Naive thymus-derived CD4-positive, alpha-beta T cell (primary cell): ENCODE measurements around the gene LRRC8E. TPM values are rescaled to one million over a fixed set of nuclear protein-coding genes. Genes with fewer than 3 reads are reported as not detected.

ENCODE experiments used
- ATAC-seq: fragments of 150-1000 bp; cut with Tn5 transposase; 2 replicates; pipeline ENCODE4 v1.10.0; 2021; ENCODE audit warnings: mild to moderate bottlenecking, moderate library complexity
- CTCF ChIA-PET: fragments of 350-600 bp; sonication (Branson Sonifier 250); formaldehyde crosslinking; loops from one replicate; lab custom pipeline; 2021; ENCODE audit warnings: antibody characterized with exemption; lab: Charles Lee
- POLR2A ChIA-PET: fragments of 350-600 bp; sonication (Branson Sonifier 250); formaldehyde crosslinking; loops from one replicate; lab custom pipeline; 2021; ENCODE audit warnings: antibody characterized with exemption, inconsistent platforms; lab: Charles Lee
- DNase-seq, 9 donors: peaks; one replicate each; pipeline versions ENCODE4 v3.0.0 to v3.0.0-alpha.2; 2020 to 2022; ENCODE audit warnings: mixed read lengths in 1 of 9
- H3K27ac ChIP-seq: one replicate; pipeline ENCODE4 v1.7.0; 2013; ENCODE audit warnings: mild to moderate bottlenecking, low read depth, low read length, moderate library complexity
- H3K27me3 ChIP-seq, 2 donors: one replicate each; pipeline ENCODE4 v1.7.0; 2013; ENCODE audit warnings: low read length in 2 of 2, mild to moderate bottlenecking in 2 of 2, moderate library complexity in 2 of 2; ENCODE audit not compliant: control insufficient read depth in 2 of 2, insufficient read depth in 2 of 2
- H3K36me3 ChIP-seq, 3 experiments: 1 replicate in 2 of 3; 2 replicates in 1 of 3; pipeline ENCODE4 v1.7.0; 2013; ENCODE audit warnings: low read length in 3 of 3, mild to moderate bottlenecking in 3 of 3, moderate library complexity in 1 of 3; ENCODE audit not compliant: insufficient read depth in 3 of 3, control insufficient read depth in 2 of 3
- H3K4me1 ChIP-seq, 2 donors: one replicate each; pipeline ENCODE4 v1.7.0; 2013; ENCODE audit warnings: low read length in 2 of 2, mild to moderate bottlenecking in 2 of 2, moderate library complexity in 1 of 2; ENCODE audit not compliant: control insufficient read depth in 2 of 2, insufficient read depth in 2 of 2
- H3K4me3 ChIP-seq: 2 replicates; pipeline ENCODE4 v1.7.0; 2013; ENCODE audit warnings: mild to moderate bottlenecking, low read length
- H3K9me3 ChIP-seq, 3 experiments: 1 replicate in 2 of 3; 2 replicates in 1 of 3; pipeline ENCODE4 v1.7.0; 2013; ENCODE audit warnings: low read length in 3 of 3; ENCODE audit not compliant: control insufficient read depth in 2 of 3
- H3K27ac Mint-ChIP-seq, 9 donors: one replicate each; pipeline ENCODE4 v1.8.0; 2020 to 2022; ENCODE audit warnings: mixed read lengths in 9 of 9, mild to moderate bottlenecking in 8 of 9, moderate library complexity in 5 of 9, inconsistent platforms in 2 of 9
- H3K27me3 Mint-ChIP-seq, 5 donors: one replicate each; pipeline ENCODE4 v1.8.0; 2021 to 2022; ENCODE audit warnings: mixed read lengths in 5 of 5, mild to moderate bottlenecking in 1 of 5
- H3K36me3 Mint-ChIP-seq, 5 donors: one replicate each; pipeline ENCODE4 v1.8.0; 2020 to 2022; ENCODE audit warnings: mixed read lengths in 5 of 5, mild to moderate bottlenecking in 3 of 5, inconsistent platforms in 1 of 5
- H3K4me1 Mint-ChIP-seq, 7 donors: one replicate each; pipeline ENCODE4 v1.8.0; 2020 to 2022; ENCODE audit warnings: mixed read lengths in 7 of 7, mild to moderate bottlenecking in 3 of 7, inconsistent platforms in 1 of 7
- H3K4me3 Mint-ChIP-seq, 10 donors: one replicate each; pipeline ENCODE4 v1.8.0; 2020 to 2022; ENCODE audit warnings: mild to moderate bottlenecking in 10 of 10, mixed read lengths in 10 of 10, moderate library complexity in 6 of 10, inconsistent platforms in 2 of 10
- H3K9me3 Mint-ChIP-seq, 11 donors: one replicate each; pipeline ENCODE4 v1.8.0; 2020 to 2022; ENCODE audit warnings: mixed read lengths in 11 of 11, mild to moderate bottlenecking in 4 of 11, inconsistent platforms in 1 of 11, moderate library complexity in 1 of 11
- intact Hi-C, 2 donors: fragments of 100-400 bp; cut with micrococcal nuclease; formaldehyde crosslinking; loops; one replicate each; pipeline ENCODE4 v1.15.1; 2023
- polyA plus RNA-seq, 2 donors: library from polyadenylated mRNA; unstranded; fragments of 300-500 nt; fragmentation: Illumina TruSeq; gene quantifications; one replicate each; pipeline ENCODE4 v1.2.3, GENCODE V29; 2021
- total RNA-seq, 6 experiments: library from RNA in 5 of 6; stranded (reverse) in 5 of 6; gene quantifications; 1 replicate in 5 of 6; 2 replicates in 1 of 6; pipeline ENCODE4 v1.2.3 and lab custom pipeline; 2021 to 2026

LRRC8E gene
- total and polyA plus RNA-seq, 7 experiments from 2014 or later = 0.24 to 0.53 TPM; not detected in 5

GRCh38 chr19:7941895-7942596, 53.7 kb downstream of the LRRC8E start:
- Mint-ChIP-seq H3K9me3 (peaks cover 0 to 6% (median 0%) of the 10 kb centered on the region in 11 donors), H3K27me3 (no peaks in the 10 kb centered on the region), H3K4me3 (peak overlapping the region; percentile 29 to 99 (median 94)), H3K27ac (peak overlapping the region in 5 of 9 donors; percentile 9 to 97 (median 36)), H3K36me3 (peaks cover 5 to 22% (median 7%) of the 10 kb centered on the region in 5 donors), H3K4me1 (peaks cover 10 to 44% (median 28%) of the 10 kb centered on the region in 7 donors)
- peaks cover 0 to 38% (median 0%) of the 10 kb centered on the region in 3 experiments for H3K36me3 ChIP-seq
- no peak overlapping the region for H3K4me3 ChIP-seq
- no peaks in the 10 kb centered on the region for H3K27me3 ChIP-seq
- DNase-seq (no peak), ATAC-seq (no peak)
- CTCF ChIA-PET = interaction anchor here (0.6 to 3.7 kb wide), 2 partner anchors 25 to 60 kb away, joined by 4 to 22 read pairs; no protein-coding TSS in a partner anchor
- POLR2A ChIA-PET = interaction anchor here (0.5 to 3.3 kb wide), 3 partner anchors 22 to 328 kb away, joined by 3 to 38 read pairs (median 3); partner anchors contain the start of genes MAP2K7 and SNAPC2
- H3K4me1 ChIP-seq = peaks cover 7 to 9% of the 10 kb centered on the region in 2 donors
- intact Hi-C loops = loop anchor here in 1 of 2 donors (2.0 to 5.0 kb wide), 2 partner anchors 267 to 325 kb away; partner anchors contain the start of gene CERS4
- H3K9me3 ChIP-seq = no peaks in the 10 kb centered on the region
- H3K27ac ChIP-seq = no peak overlapping the region

DNA sequence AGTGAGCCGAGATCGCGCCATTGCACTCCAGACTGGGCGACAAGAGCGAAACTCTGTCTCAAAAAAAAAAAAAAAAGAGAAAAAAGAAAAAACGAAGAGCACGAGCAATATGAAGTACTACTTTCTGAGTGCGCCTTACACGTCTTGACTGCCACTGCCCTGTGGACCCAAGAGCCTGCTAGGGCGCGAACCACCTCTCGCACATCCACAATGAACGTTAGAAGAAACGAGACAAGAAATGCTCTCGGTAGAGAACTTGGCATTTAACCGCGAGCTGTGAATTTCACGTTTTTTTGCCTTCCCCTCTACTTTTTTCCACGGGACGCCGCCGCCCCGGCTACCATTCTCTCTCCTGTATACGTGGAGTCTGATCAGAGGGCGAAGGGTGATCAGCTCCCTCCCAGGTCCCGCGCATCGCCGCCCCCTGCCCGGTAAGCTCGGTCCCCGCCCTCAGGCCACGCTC, 54.7 kb downstream of the LRRC8E start:
- no peaks in the 10 kb centered on the region for H3K27me3 ChIP-seq
- ATAC-seq (peak; percentile 1), DNase-seq (no peak)
- peak overlapping the region; percentile 96 for H3K27ac ChIP-seq
- H3K4me3 ChIP-seq = peak overlapping the region; percentile 92
- ChIA-PET CTCF (interaction anchor here (0.6 to 3.7 kb wide), 5 partner anchors 23 to 312 kb away, joined by 3 to 22 read pairs (median 11); partner anchors contain the start of gene SNAPC2), POLR2A (interaction anchor here (0.6 to 3.3 kb wide), 11 partner anchors 14 to 378 kb away, joined by 3 to 38 read pairs (median 4); partner anchors contain the start of genes ELAVL1, MAP2K7, NDUFA7 and PET100)
- Mint-ChIP-seq H3K4me3 (peak overlapping the region; percentile 83 to 99 (median 94)), H3K27ac (peak overlapping the region; percentile 78 to 98 (median 96)), H3K4me1 (peaks cover 10 to 44% (median 28%) of the 10 kb centered on the region in 7 donors), H3K36me3 (peaks cover 5 to 15% (median 7%) of the 10 kb centered on the region in 5 donors), H3K9me3 (peaks cover 0 to 6% (median 0%) of the 10 kb centered on the region in 11 donors), H3K27me3 (no peaks in the 10 kb centered on the region)
- intact Hi-C loops = loop anchor here (1.0 to 5.0 kb wide), 14 partner anchors 14 to 447 kb away; partner anchors contain the start of genes MAP2K7 (in 2 of the 2), NDUFA7 (in 2 of the 2), RPS28 (in 2 of the 2) and SNAPC2 (in 2 of the 2)
- H3K9me3 ChIP-seq = no peaks in the 10 kb centered on the region
- H3K36me3 ChIP-seq = peaks cover 0 to 28% (median 0%) of the 10 kb centered on the region in 3 experiments
- peaks cover 7 to 9% of the 10 kb centered on the region in 2 donors for H3K4me1 ChIP-seq

GRCh38 chr19:7943444-7944176, 55.3 kb downstream of the LRRC8E start, which contains the start of gene TIMM44:
Gene TIMM44 (minus strand): TSS chr19:7943666. CDS start chr19:7943651, 15 bp downstream.
- H3K4me1 Mint-ChIP-seq = peaks cover 10 to 44% (median 28%) of the 10 kb centered on the region in 7 donors

DNA sequence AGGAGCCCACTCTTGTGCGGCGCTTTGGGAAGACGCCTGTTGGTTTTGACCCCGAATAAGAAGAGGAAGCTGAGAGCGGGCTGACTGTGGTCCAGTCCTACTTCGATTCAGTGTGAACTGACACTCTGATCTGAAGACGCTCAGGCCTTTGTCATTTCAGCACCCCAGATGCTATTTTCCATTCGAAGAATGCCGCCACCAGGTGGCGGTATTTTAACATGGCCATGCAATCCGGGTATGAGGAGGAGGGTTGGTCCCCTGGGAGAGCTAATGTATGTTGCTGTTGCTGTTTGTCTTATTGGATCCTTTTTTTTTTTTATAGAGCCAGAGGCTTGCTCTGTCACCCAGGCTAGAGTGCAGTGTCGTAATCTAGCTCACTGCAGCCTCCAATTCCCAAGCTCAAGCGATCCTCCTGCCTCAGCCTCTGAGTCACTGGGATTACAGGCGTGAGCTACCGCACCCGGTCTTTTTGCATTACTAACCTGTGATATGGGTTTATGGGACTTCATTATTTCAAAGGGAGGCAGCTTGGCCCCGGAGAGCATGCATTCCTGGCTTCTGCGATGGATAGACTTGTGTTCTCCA, 56.0 kb downstream of the LRRC8E start:
- H3K36me3 Mint-ChIP-seq = peaks cover 0 to 10% (median 5%) of the 10 kb centered on the region in 5 donors
- CTCF ChIA-PET = interaction anchor here (0.6 to 3.7 kb wide), 14 partner anchors 9 to 476 kb away, joined by 3 to 22 read pairs (median 4); partner anchors contain the start of gene SNAPC2
- ATAC-seq = peak; percentile 56

More at GRCh38 chr19:7943444-7944176, 55.3 kb downstream of the LRRC8E start, which contains the start of gene TIMM44:
- Histone ChIP-seq H3K27ac (peak within 1 kb of the TSS; percentile 96), H3K27me3 (no peaks in the 10 kb centered on the region), H3K9me3 (no peaks in the 10 kb centered on the region), H3K4me1 (peaks cover 7 to 9% of the 10 kb centered on the region in 2 donors), H3K36me3 (peaks cover 0 to 25% (median 0%) of the 10 kb centered on the region in 3 experiments), H3K4me3 (peak within 1 kb of the TSS; percentile 92)
- POLR2A ChIA-PET = interaction anchor here (0.6 to 3.3 kb wide), 12 partner anchors 15 to 449 kb away, joined by 3 to 38 read pairs (median 4); partner anchors contain the start of genes ELAVL1, MAP2K7, NDUFA7 and PET100
- Mint-ChIP-seq H3K4me3 (peak within 1 kb of the TSS; percentile 83 to 99 (median 94)), H3K27me3 (no peaks in the 10 kb centered on the region), H3K9me3 (peaks cover 0 to 6% (median 0%) of the 10 kb centered on the region in 11 donors), H3K27ac (peak within 1 kb of the TSS; percentile 78 to 98 (median 96)), H3K36me3 (peaks cover 5 to 14% (median 7%) of the 10 kb centered on the region in 5 donors)
- intact Hi-C loops = loop anchor here (1.0 to 5.0 kb wide), 16 partner anchors 14 to 447 kb away; partner anchors contain the start of genes MAP2K7 (in 2 of the 2), NDUFA7 (in 2 of the 2), RPS28 (in 2 of the 2) and SNAPC2 (in 2 of the 2)
- peak; percentile 98 for ATAC-seq
- CTCF ChIA-PET = interaction anchor here (0.6 to 3.7 kb wide), 13 partner anchors 10 to 375 kb away, joined by 3 to 22 read pairs (median 5); partner anchors contain the start of gene SNAPC2
- DNase-seq = peak; percentile 91 to 99 (median 98)

DNA sequence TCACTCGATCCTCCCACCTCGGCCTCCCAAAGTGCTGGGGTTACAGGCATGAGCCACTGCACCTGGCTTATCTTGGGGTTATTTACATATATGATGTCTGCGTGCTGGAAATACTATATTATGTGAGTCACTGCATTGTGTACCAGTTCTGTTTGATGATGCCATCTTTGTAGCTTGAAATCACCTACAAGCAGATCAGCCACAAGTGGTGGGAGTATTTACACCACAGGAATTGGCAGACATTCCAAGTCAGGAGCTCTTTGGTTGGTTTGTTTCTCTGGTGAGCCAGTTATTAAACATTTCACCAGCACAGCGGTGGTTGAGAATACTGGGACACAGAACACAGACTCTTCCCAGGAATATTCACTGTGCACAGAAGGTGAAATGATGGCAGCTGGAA, 59.6 kb downstream of the LRRC8E start:
- intact Hi-C loops = no loop called here
- Mint-ChIP-seq H3K4me3 (no peak overlapping the region), H3K27me3 (no peaks in the 10 kb centered on the region), H3K27ac (no peak overlapping the region), H3K9me3 (peaks cover 0 to 6% (median 0%) of the 10 kb centered on the region in 11 donors), H3K36me3 (no peaks in the 10 kb centered on the region), H3K4me1 (peaks cover 0 to 16% (median 3%) of the 10 kb centered on the region in 7 donors)
- Histone ChIP-seq H3K4me1 (peaks cover 0 to under 1% of the 10 kb centered on the region in 2 donors), H3K27ac (no peak overlapping the region), H3K27me3 (no peaks in the 10 kb centered on the region), H3K36me3 (peaks cover 0 to 4% (median 0%) of the 10 kb centered on the region in 3 experiments), H3K9me3 (no peaks in the 10 kb centered on the region), H3K4me3 (no peak overlapping the region)
- no peak for ATAC-seq
- POLR2A ChIA-PET = no interaction called here
- no peak for DNase-seq
- CTCF ChIA-PET = interaction anchor here (0.5 kb wide), 1 partner anchor 373 kb away, joined by 3 read pairs; no protein-coding TSS in a partner anchor

More for the DNA sequence above, 56.0 kb downstream of the LRRC8E start:
- Histone ChIP-seq H3K4me3 (peak overlapping the region; percentile 92), H3K27ac (peak overlapping the region; percentile 96), H3K27me3 (no peaks in the 10 kb centered on the region), H3K9me3 (no peaks in the 10 kb centered on the region), H3K4me1 (peaks cover 7 to 9% of the 10 kb centered on the region in 2 donors), H3K36me3 (peaks cover 0 to 20% (median 0%) of the 10 kb centered on the region in 3 experiments)
- DNase-seq = peak; percentile 68 to 85 (median 81)
- Mint-ChIP-seq H3K9me3 (peaks cover 0 to 6% (median 0%) of the 10 kb centered on the region in 11 donors), H3K4me3 (peak overlapping the region; percentile 83 to 99 (median 94)), H3K27me3 (no peaks in the 10 kb centered on the region), H3K4me1 (peaks cover 10 to 39% (median 23%) of the 10 kb centered on the region in 7 donors), H3K27ac (peak overlapping the region; percentile 78 to 98 (median 96))
- POLR2A ChIA-PET = interaction anchor here (0.6 to 3.3 kb wide), 11 partner anchors 15 to 449 kb away, joined by 3 to 38 read pairs (median 5); partner anchors contain the start of genes ELAVL1, MAP2K7, NDUFA7 and PET100
- intact Hi-C loops = loop anchor here (1.0 to 5.0 kb wide), 4 partner anchors 58 to 323 kb away; no protein-coding TSS in a partner anchor
